HG02884 (cell line): ENCODE data around the gene GAMT.
"Not testable (repeated sequence)": the region's sequence is repeated elsewhere in the genome, so short reads cannot be mapped to it uniquely, and the experiment has no call there.

Experiments
- ATAC-seq: cut with Tn5 transposase; IDR thresholded peaks from one replicate; pipeline ENCODE4 v1.9.1; 2021; ENCODE audit warnings: mild to moderate bottlenecking, moderate library complexity; ENCODE audit not compliant: unreplicated experiment

The GAMT gene

GRCh38 chr19:1401138-1401888 is at the start of gene GAMT:
GAMT (minus strand) TSS chr19:1401542; CDS start chr19:1401476, 66 bp downstream.
- ATAC-seq, result no peak

DNA sequence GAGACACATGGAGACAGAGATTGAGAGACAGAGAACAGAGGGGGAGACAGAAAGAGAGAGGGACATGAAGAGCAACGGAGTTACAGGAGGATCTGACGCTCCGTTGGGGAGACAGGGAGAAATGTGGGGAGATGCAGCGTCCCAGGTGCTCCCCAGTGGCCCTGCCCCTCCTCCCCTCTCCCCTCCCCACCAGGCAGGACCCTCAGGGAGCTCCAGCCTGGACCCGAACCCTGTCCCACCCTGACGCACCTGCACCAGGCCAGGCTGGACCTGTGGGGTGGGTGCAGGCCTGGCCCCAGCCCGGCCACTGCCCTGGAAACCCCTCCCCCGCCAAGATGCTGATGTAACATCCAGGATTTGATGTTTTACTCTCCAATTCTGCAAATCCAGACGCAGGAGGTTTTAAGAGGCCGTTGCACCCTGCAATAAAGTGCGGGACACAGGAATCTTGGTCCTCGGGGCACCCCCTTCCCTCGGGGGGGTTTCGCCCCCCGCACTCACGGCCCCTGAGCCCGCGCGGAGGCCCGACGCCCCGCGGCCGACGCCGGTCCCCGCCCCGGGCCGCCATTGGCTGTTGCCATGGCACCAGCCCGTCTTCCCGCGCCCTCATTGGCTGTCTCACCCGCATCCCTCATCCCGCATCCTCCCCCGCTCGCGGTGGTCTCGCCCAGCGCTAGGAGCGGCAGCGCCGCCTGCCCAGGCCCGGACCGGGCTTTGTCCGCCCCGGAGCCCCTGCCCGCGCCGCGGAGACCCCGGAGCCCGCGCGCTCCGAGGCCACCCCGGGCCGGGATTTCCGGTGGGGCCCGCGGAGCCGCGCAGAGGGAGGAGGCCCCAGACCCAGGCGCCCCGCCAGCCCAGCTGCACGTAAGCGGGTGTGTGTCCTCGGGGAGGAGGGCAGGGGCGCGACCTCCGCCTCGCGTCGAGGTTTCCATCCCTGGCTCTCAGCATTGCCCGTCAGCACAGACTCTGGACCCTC is 48.4 kb upstream of the GAMT start, which contains the start of gene APC2:
Gene APC2, plus strand, starts transcription at position 655 of the 976 bp plus-strand sequence. CDS start 2,881 bp downstream, outside the sequence.
- no peak for ATAC-seq

DNA sequence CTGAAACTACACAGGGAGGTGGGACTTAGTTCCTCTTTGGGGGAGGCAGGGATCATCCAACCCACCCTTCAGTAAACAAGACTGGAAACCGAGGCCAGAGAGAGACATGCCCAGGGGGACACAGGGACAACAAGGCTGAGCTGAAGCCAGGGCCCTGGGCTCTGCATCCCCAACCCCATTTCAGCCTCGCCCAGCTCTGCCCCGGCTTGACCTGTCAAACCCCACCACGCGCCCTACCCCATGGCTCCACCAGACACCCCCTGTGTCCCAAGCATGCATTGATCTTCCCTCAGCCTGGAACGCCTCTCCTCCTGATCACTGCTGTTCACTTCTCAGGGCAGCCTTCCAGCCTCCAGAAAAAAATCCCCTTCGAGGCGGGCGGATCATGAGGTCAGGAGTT is 46.6 kb upstream of the GAMT start:
- ATAC-seq, result no peak

DNA sequence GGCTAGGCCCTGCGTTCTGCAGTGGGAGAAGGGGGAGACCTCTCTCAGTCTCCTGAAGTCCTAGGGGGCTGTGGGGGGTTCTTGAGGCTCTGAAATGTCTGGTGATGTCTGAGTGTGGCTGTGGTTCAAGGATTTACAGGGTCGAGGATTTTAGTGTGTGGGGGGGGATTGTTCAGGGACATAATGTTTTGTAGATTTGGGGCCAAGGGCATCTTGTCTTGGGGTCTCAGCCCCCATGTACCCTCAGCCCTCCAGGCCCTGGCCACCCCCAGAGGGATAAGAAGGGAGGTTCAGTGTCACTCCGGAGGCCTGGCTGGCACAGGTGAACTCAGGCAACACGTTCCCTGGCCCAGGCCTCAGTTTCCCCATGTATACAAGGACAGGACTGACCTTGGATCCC is 46.2 kb upstream of the GAMT start:
- no peak for ATAC-seq

- ATAC-seq, result no peak
Observed at GRCh38 chr19:1446713-1447481, 45.6 kb upstream of the GAMT start.

DNA sequence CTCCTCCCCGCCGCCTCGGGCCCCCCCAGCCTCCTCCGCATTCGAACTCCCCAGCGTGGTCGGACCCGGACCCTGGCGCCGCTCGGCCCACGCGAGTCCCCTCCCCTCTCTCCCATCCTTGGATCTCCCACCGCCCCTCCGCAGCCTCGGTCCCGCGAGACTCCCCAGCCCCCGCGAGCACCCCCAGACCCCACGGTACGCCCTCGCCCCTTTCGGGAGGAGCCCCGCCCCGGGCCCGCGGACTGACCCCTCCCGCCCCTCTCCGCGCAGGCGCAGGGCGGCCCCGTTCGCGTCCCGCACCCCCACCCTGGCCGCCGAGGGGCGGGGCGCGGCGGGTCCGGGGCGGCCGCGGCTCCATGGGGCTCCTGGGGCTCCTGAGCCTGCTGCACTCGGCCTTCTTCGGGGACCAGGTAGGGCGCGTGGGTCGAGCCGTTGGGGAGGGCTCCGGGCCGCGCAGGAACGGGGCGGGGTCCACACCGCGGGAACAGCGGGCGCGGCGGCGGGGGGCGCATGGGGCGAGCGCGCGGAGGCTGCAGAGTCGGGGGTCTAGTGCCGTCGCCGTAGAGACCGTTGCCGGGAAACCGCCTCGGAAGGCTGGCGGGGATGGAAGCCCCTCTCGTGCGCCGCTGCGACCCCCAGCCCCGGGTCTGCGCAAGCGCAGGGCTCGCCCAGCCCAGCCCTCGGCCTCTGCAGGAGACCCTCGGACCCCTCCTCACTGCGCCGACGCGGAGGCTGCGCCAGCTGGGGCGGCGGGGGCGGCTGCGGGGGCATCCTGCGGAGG is 44.8 kb upstream of the GAMT start:
- ATAC-seq, result no peak

DNA sequence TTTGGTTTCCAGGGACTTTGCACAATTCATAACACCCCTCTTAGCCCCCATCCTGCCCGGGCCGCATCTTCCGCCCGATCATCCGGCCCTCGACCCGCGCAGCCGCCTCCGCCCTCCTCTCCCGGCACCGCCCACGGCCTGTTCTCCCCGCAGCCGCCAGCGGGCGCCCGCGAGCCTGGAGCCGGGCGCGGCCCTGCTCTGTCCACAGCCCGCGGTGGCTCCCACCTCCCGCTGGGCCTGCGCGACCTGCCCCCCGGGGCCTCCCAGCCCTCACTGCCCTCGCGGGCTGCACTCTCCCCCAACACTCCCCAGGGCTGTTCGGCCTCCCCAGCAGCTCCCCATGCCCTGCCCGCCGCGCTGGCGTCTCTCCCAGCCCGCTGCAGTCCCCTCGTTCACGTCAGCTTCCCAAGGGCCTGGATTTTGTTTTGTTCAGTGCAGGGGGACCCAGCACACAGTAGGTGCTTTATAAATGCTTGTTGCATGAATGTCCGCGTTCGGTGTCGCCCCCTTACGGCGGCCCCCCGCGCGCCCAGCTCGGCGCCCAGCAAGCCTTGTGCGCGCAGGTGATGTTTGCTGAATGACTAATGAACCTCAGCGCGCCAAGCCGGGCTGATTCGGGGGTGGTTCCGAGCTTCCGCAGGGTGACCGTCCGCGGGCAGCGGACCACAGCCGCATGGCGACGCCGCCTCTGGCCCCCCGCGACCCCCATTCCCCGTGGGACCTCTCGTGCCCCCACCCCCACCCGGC is 44.0 kb upstream of the GAMT start:
- ATAC-seq, result no peak

DNA sequence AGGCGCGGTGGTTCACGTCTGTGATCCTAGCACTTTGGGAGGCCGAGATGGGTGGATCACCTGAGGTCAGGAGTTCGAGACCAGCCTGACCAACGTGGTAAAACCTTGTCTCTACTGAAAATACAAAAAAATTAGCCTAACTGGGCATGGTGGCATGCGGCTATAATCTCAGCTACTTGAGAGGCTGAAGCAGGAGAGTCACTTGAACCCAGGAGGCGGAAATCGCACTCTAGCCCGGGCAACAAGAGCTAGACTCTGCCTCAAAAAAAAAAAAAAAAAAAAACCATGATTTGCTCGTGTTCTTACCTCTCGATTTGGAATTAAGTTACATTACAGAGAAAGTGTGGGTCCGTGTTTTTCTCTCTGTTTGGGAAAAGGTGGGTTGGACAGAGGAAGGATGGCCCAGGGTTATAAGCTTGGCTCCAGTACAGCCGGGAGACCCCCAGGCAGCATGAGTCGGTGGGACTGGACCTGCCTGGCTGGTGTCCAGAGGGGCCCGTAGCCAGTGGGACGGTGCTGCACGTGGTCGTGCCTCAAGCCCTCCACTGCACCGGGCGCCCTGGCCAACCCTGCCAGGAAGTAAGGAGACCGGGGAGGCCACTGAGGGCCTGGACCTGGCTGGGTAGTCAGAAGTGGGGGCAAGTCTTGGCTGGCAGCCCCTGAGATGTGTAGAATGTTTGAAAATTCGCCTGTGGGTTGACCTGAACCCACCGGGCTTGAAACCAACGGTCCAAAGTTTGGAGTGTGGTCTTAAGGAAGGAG is 40.5 kb upstream of the GAMT start:
- no peak for ATAC-seq

- ATAC-seq, result no peak
Observed at GRCh38 chr19:1441022-1441426, 39.7 kb upstream of the GAMT start.

- no peak for ATAC-seq
Observed at GRCh38 chr19:1440418-1440801, 39.1 kb upstream of the GAMT start.

- not testable (repeated sequence) for ATAC-seq
Observed at GRCh38 chr19:1439525-1440417, 38.4 kb upstream of the GAMT start.

DNA sequence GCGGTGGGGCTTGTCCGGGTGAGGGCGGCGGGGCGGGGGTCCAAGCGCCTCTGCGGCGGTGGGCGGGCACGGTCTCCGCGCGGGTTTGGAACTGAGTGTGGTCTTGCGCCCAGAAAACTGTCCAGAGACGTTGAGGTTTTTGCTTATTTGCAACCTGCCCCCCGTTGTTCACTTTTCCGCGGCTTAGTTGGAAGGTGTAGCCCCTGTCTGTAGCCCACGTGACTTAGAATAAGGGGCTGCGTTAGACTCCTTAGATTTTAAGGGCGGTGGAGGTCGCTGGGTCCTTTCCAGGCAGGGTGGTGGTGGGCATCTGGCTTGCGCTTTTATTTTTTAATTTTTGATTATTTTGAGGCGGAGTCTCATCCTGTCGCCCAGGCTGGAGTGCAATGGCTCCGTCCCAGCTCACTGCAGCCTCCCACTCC is 37.6 kb upstream of the GAMT start:
- ATAC-seq, result no peak

- peak; percentile 79 for ATAC-seq
Observed at GRCh38 chr19:1438035-1438932, 36.9 kb upstream of the GAMT start, which contains the start of gene RPS15. RPS15 (plus strand) TSS chr19:1438396; CDS start chr19:1438426, 30 bp downstream.

DNA sequence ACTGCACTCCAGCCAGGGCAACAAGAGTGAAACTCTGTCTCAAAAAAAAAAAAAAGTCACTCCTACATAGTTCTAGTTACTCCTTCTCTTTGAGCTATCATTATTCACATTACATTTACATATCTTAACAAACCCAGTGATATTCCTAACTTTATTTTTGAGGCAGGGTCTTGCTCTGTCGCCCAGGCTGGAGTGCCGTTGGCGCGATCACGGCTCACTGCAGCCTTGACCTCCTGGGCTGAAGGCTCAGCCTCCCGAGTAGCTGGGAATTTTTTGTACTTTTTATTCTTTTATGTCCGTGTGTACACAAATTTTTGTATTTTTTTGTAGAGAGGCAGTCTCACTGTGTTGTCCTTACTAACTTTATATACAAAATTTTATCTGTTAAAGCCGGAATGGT is 36.3 kb upstream of the GAMT start:
- no peak for ATAC-seq

DNA sequence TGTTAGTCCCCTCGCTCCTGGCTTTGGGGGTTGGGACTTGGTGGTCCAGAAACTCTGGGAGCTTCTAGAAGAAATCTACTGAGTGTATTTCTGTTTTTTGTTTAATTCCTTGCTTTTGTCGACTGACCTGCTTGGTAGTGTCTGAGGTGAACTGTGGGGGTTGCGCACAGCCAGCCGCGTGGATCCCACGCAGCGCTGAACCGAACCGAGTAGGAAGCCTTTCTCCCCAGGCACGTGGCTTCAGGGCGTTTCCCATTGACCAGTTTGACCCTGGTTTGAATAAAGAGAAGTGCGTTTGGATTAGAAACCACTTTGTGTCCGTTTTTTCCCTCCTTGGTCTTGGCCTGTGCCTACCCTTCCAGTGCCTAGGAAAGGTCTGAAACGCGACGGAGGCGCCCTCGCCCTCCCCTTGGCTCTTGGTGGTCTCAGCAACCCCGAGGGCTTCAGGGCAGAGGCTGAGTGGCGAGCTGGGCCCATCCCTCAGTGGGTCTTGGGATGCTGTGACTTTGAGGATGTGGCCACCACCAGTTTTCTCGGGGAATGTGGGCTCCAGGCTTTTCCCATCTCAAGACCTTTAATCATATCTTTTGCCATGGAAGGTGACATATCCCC is 34.1 kb upstream of the GAMT start:
- ATAC-seq, result no peak

DNA sequence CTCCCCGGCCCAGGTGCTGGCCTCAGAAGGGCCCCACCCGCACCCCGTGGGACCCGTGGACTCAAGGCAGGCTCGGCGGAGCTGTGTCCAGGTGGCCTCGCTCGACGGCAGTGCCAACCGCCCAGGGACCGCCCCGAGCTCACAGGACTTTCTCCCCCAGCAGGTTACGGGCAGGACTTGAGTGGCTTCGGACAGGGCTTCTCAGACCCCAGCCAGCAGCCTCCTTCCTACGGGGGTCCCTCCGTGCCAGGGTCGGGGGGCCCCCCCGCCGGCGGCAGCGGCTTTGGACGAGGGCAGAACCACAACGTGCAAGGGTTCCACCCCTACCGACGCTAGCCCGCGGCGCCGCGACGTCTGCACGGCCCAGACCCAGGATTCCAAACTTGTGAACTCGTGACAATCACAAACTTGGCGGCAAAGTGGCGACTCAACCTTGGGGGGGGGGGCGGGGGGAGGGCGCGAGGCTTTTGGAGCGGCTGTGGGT is 33.3 kb upstream of the GAMT start:
- ATAC-seq, result no peak
